Upper lobe of right lung (tissue), 1 donor: ENCODE data around the gene PGBD5. TPM values are rescaled to one million over a fixed set of nuclear protein-coding genes. Genes with fewer than 3 reads are reported as not detected.

ENCODE experiments used
- ATAC-seq: fragments of 200-7000 bp; cut with Tn5 transposase; one replicate; pipeline ENCODE4 v1.9.1; 2020; ENCODE audit warnings: mild to moderate bottlenecking, moderate library complexity
- DNase-seq: peaks from one replicate; pipeline ENCODE4 v3.0.0-alpha.2; 2020
- H3K27ac ChIP-seq: fragments of 200-600 bp; one replicate; pipeline ENCODE4 v1.8.0; 2022
- H3K27me3 ChIP-seq: fragments of 200-600 bp; one replicate; pipeline ENCODE4 v1.8.0; 2022; ENCODE audit warnings: mild to moderate bottlenecking
- H3K36me3 ChIP-seq: fragments of 200-600 bp; one replicate; pipeline ENCODE4 v1.8.0; 2022
- H3K4me1 ChIP-seq: fragments of 200-600 bp; one replicate; pipeline ENCODE4 v1.8.0; 2022
- H3K4me3 ChIP-seq: fragments of 200-600 bp; one replicate; pipeline ENCODE4 v1.8.0; 2022; ENCODE audit warnings: mild to moderate bottlenecking
- H3K9me3 ChIP-seq: fragments of 200-600 bp; one replicate; pipeline ENCODE4 v1.8.0; 2022
- intact Hi-C: fragments of 100-400 bp; cut with DNase I; formaldehyde crosslinking; loops from one replicate; pipeline ENCODE4 v1.11.0; 2022
- total RNA-seq: library from RNA; stranded (reverse); fragmentation: NEBNext Ultra II Directional; extraction: Animal tissue kit (Norgen Biotek cat#: 25700); gene quantifications from one replicate; pipeline ENCODE4 v1.2.1, GENCODE V29; 2021
- TF ChIP-seq, protein P1 (sequence below): fragments of 200-600 bp; IDR thresholded peaks from one replicate; pipeline ENCODE4 v1.8.0; 2022; ENCODE audit warnings: antibody characterized with exemption
- donor health status: DM: no; HTN: yes; CAD: no; lungs with severe emphysema.

The PGBD5 gene
- total RNA-seq, 1 donor from 2014 or later = 5.1 TPM

DNA sequence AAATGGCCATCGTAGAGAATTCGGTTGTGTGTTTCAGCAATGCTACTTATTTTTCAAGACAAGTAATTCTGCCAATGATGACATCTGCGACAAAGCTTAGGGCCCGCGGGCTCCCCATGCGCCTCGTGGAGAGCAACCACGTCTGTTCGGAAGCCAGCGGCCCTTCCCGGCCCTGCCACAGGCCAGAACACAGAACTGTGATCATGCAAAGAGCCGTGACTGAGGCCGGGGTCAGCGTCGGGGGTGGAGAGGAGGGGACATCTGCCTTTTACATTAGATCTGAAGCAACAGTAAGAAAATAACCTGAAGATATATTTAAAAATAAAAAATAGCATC lies 103.7 kb downstream of the PGBD5 start:
- Histone ChIP-seq H3K9me3 (no peaks in the 10 kb centered on the region), H3K36me3 (no peaks in the 10 kb centered on the region), H3K4me3 (no peak overlapping the region), H3K27me3 (no peaks in the 10 kb centered on the region), H3K27ac (no peak overlapping the region), H3K4me1 (no peaks in the 10 kb centered on the region)
- no peak for ATAC-seq
- intact Hi-C loops = no loop called here
- TF ChIP-seq, protein P1, sequence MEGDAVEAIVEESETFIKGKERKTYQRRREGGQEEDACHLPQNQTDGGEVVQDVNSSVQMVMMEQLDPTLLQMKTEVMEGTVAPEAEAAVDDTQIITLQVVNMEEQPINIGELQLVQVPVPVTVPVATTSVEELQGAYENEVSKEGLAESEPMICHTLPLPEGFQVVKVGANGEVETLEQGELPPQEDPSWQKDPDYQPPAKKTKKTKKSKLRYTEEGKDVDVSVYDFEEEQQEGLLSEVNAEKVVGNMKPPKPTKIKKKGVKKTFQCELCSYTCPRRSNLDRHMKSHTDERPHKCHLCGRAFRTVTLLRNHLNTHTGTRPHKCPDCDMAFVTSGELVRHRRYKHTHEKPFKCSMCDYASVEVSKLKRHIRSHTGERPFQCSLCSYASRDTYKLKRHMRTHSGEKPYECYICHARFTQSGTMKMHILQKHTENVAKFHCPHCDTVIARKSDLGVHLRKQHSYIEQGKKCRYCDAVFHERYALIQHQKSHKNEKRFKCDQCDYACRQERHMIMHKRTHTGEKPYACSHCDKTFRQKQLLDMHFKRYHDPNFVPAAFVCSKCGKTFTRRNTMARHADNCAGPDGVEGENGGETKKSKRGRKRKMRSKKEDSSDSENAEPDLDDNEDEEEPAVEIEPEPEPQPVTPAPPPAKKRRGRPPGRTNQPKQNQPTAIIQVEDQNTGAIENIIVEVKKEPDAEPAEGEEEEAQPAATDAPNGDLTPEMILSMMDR = no peak
- no peak for DNase-seq

DNA sequence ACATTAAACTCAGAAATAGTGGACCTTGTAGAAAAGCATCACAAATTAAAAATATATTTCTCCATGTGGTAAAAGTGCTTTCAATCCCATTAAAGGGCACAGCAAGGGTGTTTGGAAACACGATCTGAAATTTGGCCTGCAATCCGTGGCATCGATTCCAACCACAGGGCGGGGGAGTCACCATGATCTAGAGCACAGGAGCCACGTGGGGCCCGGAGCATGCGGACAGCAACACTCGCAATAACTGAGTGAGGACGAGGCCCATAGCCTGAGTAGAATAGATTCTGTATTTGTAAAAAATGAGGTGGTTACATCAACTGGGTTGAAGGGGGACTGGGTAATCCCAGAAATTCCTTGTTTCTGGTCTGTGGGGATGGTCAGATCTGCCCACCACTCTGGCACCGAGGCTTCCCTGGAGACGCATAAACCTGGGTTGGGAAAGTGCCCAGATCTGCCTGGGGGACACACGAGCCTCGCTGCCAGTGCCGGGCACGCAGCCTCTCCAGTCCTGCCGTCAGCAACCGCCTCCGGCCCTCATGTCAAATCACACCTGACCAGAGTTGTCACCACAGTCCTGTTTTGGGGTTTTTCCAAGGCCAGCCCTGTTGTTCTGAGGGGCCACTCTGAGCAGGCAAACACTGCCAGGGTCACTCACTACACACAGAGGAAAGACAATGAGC lies 104.3 kb downstream of the PGBD5 start:
- DNase-seq = no peak

GRCh38 chr1:230321341-230321740 lies 104.8 kb downstream of the PGBD5 start:
- ATAC-seq (no peak), DNase-seq (no peak)
- Histone ChIP-seq H3K9me3 (no peaks in the 10 kb centered on the region), H3K27ac (no peak overlapping the region), H3K27me3 (no peaks in the 10 kb centered on the region), H3K4me3 (no peak overlapping the region), H3K36me3 (no peaks in the 10 kb centered on the region), H3K4me1 (no peaks in the 10 kb centered on the region)
- intact Hi-C loops = no loop called here
- TF ChIP-seq, protein P1 = no peak

More for the DNA sequence above, 104.3 kb downstream of the PGBD5 start:
- H3K4me3 ChIP-seq = no peak overlapping the region
- TF ChIP-seq, protein P1 = no peak
- H3K27ac ChIP-seq = no peak overlapping the region
- no peaks in the 10 kb centered on the region for H3K27me3 ChIP-seq
- ATAC-seq = no peak
- intact Hi-C loops = no loop called here
- no peaks in the 10 kb centered on the region for H3K36me3 ChIP-seq
- H3K9me3 ChIP-seq = no peaks in the 10 kb centered on the region
- H3K4me1 ChIP-seq = no peaks in the 10 kb centered on the region

GRCh38 chr1:230320804-230321203 lies 105.3 kb downstream of the PGBD5 start:
- H3K4me1 ChIP-seq = no peaks in the 10 kb centered on the region

DNA sequence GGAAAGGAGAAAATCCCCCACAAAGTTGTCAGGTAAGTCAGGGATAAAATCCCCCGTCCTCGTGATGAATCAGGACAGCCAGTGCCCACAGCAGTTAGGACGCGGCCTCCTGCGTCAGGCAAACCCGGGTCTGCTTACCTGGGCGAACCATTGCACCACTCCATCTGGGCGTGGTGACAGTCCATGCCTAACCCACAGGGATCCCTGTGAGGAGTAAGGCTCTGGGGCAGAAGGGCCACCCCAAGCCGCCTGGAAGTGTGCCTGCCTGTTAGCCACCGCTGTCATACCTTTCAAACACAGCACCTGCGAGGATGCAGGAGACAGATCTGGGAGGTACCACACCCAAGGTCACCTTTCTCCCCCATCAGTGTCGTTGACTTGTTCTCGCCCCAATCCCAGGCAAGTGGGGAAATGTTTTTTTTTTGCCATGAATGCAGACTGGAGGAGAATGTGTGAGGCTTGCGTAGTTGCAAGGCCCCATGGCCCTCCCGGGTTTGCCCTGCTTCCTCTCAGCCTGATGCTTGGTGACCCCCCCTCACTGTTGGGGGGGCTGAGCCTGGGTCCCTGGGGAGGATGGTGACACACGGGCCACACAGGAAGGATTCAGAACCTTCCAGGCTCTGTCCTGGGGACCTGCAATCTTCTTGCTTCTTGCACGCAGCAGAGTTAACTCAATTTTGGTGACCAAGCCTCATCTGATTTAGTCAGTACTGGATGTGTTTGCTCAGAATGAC lies 107.0 kb downstream of the PGBD5 start:
- no peaks in the 10 kb centered on the region for H3K9me3 ChIP-seq
- H3K27me3 ChIP-seq = no peaks in the 10 kb centered on the region
- intact Hi-C loops = loop anchor here (10.0 kb wide), 1 partner anchor 654 kb away; no protein-coding TSS in a partner anchor
- no peaks in the 10 kb centered on the region for H3K36me3 ChIP-seq
- H3K4me3 ChIP-seq = no peak overlapping the region
- no peak for DNase-seq
- H3K27ac ChIP-seq = no peak overlapping the region
- TF ChIP-seq, protein P1 = no peak
- no peaks in the 10 kb centered on the region for H3K4me1 ChIP-seq
- no peak for ATAC-seq

More at GRCh38 chr1:230320804-230321203, 105.3 kb downstream of the PGBD5 start:
- Histone ChIP-seq H3K27me3 (no peaks in the 10 kb centered on the region), H3K9me3 (no peaks in the 10 kb centered on the region), H3K4me3 (no peak overlapping the region), H3K27ac (no peak overlapping the region), H3K36me3 (no peaks in the 10 kb centered on the region)
- TF ChIP-seq, protein P1 = no peak
- DNase-seq (no peak), ATAC-seq (no peak)
- intact Hi-C loops = no loop called here
